HEK293 (cell line): ENCODE results near the gene LASP1NB.

Source experiments
- CTCF ChIA-PET: fragments of 350-600 bp; formaldehyde crosslinking; extraction: SDS; loops from one replicate; lab custom pipeline; 2021; ENCODE audit warnings: antibody characterized with exemption; lab: Yijun Ruan, JAX
- POLR2A ChIA-PET: fragments of 300-600 bp; formaldehyde crosslinking; extraction: SDS; loops from one replicate; lab custom pipeline; 2020; ENCODE audit warnings: antibody characterized with exemption, inconsistent platforms; lab: Yijun Ruan, JAX
- H3K27ac ChIP-seq: fragments of 200-500 bp; sonication (Bioruptor generic); 2 replicates; pipeline ENCODE4 v1.5.1; 2014; ENCODE audit warnings: low read depth, low read length, control low read depth, inconsistent platforms; ENCODE audit errors: extremely low read depth
- H3K36me3 ChIP-seq, 2 experiments: fragments of 200-500 bp in 1 of 2; sonication (Bioruptor generic) in 1 of 2; 1 replicate in 1 of 2; 2 replicates in 1 of 2; pipeline ENCODE4 v1.5.1; 2014 to 2017; ENCODE audit warnings: inconsistent platforms in 2 of 2, low read length in 2 of 2; ENCODE audit not compliant: control insufficient read depth in 2 of 2, insufficient read depth in 1 of 2
- H3K4me1 ChIP-seq: fragments of 200-500 bp; sonication (Bioruptor generic); 2 replicates; pipeline ENCODE4 v1.5.1; 2014; ENCODE audit warnings: mild to moderate bottlenecking, low read length, inconsistent platforms; ENCODE audit not compliant: control insufficient read depth, insufficient read depth
- H3K4me3 ChIP-seq: 2 replicates; pipeline ENCODE4 v1.5.1; 2011; ENCODE audit warnings: low read depth, mild to moderate bottlenecking, control low read depth, low read length, moderate library complexity
- H3K9me3 ChIP-seq: fragments of 200-500 bp; sonication (Bioruptor generic); 2 replicates; pipeline ENCODE4 v1.5.1; 2014; ENCODE audit warnings: low read depth, low read length, inconsistent platforms; ENCODE audit not compliant: control insufficient read depth, insufficient read depth
- SCRT2 ChIP-seq: fragments of 450-650 bp; formaldehyde crosslinking; IDR thresholded peaks from 2 replicates; pipeline ENCODE4 v1.5.1; 2016; ENCODE audit warnings: missing biosample characterization, missing genetic modification characterization
- TF ChIP-seq, protein P1 (sequence below): fragments of 450-650 bp; formaldehyde crosslinking; IDR thresholded peaks from 2 replicates; pipeline ENCODE4 v1.5.1; 2016; ENCODE audit warnings: missing biosample characterization, missing genetic modification characterization

Gene LASP1NB

DNA sequence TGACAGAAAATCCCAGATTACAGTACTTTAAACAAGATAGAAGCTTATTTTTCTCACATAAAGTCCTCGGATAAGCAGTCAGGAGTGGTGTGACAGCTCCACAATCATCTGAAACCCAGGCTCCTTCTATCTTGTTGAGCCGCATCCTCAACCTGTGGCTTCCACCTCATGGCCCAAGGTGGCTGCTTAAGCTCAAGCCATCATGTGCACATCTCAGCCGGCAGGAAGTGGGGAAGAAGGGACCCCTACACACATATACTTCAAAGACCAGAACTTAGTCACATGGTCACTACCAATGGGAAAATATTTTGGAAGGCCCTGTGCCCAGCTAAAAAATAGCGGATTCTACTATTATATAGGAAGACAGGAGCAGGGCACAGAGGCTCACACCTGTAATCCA is 52.8 kb downstream of the LASP1NB start:
- POLR2A ChIA-PET = no interaction called here
- CTCF ChIA-PET = interaction anchor here (0.6 to 10.0 kb wide), 4 partner anchors 14 to 287 kb away, joined by 3 to 266 read pairs (median 4); partner anchors contain the start of gene PLXDC1

More for the DNA sequence above, 52.8 kb downstream of the LASP1NB start:
- TF ChIP-seq, protein P1, sequence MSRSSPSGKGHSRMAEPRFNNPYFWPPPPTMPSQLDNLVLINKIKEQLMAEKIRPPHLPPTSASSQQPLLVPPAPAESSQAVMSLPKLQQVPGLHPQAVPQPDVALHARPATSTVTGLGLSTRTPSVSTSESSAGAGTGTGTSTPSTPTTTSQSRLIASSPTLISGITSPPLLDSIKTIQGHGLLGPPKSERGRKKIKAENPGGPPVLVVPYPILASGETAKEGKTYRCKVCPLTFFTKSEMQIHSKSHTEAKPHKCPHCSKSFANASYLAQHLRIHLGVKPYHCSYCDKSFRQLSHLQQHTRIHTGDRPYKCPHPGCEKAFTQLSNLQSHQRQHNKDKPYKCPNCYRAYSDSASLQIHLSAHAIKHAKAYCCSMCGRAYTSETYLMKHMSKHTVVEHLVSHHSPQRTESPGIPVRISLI (tag by site-specific recombination) = no peak
- TF ChIP-seq SCRT2 (tag by site-specific recombination) = peak; percentile 71
- H3K4me3 ChIP-seq = no peak overlapping the region
- no peak overlapping the region for H3K27ac ChIP-seq
- no peaks in the 10 kb centered on the region for H3K9me3 ChIP-seq
- no peaks in the 10 kb centered on the region for H3K36me3 ChIP-seq
- peaks cover 6% of the 10 kb centered on the region for H3K4me1 ChIP-seq
